Measurements from ENCODE around the gene GCN1. TPM values are rescaled to one million over a fixed set of nuclear protein-coding genes. Genes with fewer than 3 reads are reported as not detected.

GCN1 gene
- total and polyA plus RNA-seq, 10 of the 15 experiments (the other 5 are each of a cell fraction or from before 2014, with no cell fraction given), result 10.8 to 150 (median 58.3) TPM

- TF ChIP-seq SRF (IDR thresholded peaks at IDR 0.05; ENCODE audit: low read depth in 2 of 2, low read length in 2 of 2), result no peak
- ATAC-seq (no peak), FAIRE-seq (no peak), DNase-seq (ENCODE audit: low read depth, low spot score) (no peak)
- WGBS (ENCODE audit: insufficient coverage, insufficient replicate concordance, low lambda C conversion rate, missing lambda C conversion rate), result 73% methylated on average over 2 of the region's 2 CpGs
- no peak overlapping the region for H2AFZ ChIP-seq (ENCODE audit: control insufficient read depth, low read depth, low read length)
- ChIA-PET RAD21 (ENCODE audit: unreplicated experiment) (interaction anchor here (3.1 kb wide), 1 partner anchor 12 kb away, joined by 18 read pairs; no protein-coding TSS in a partner anchor), SMC1A (ENCODE audit: uncharacterized antibody, unreplicated experiment) (interaction anchor here (5.5 kb wide), 1 partner anchor 13 kb away, joined by 28 read pairs; no protein-coding TSS in a partner anchor), POLR2A (interaction anchor here (1.4 to 1.7 kb wide), 2 partner anchors 10 kb away, joined by 5 read pairs; no protein-coding TSS in a partner anchor), CTCF (interaction anchor here (0.6 to 6.3 kb wide), 4 partner anchors 10 to 554 kb away, joined by 3 to 55 read pairs (median 26); partner anchors contain the start of gene PXN)
- in situ Hi-C loops (cut with MboI), result no loop called here
- BruUV-seq (replicated peaks), result no TSS peak
- no peaks in the 10 kb centered on the region for H3K79me2 ChIP-seq (ENCODE audit: control insufficient read depth, insufficient read depth, low read length)
- no peak overlapping the region for H3K9ac ChIP-seq (ENCODE audit: control insufficient read depth, insufficient read depth, low read length)
- no peaks in the 10 kb centered on the region for H3K9me3 ChIP-seq (replicated peaks; ENCODE audit: control insufficient read depth, insufficient read depth, low read length)
- no peaks in the 10 kb centered on the region for H3K36me3 ChIP-seq (ENCODE audit: control insufficient read depth in 2 of 2, insufficient read depth in 2 of 2, low read length in 1 of 2)
- H3K27me3 ChIP-seq (replicated peaks in 1 of 2; ENCODE audit: control insufficient read depth in 2 of 2, insufficient read depth in 2 of 2, low read length in 1 of 2), result no peaks in the 10 kb centered on the region; a peak in 1 of 4 replicates
- H3K4me2 ChIP-seq (ENCODE audit: control insufficient read depth, insufficient read depth), result no peak overlapping the region
- intact Hi-C loops (cut with micrococcal nuclease; ENCODE audit: unreplicated experiment), result no loop called here
- no peaks in the 10 kb centered on the region for H4K20me1 ChIP-seq (ENCODE audit: control insufficient read depth, insufficient read depth)
- no peaks in the 10 kb centered on the region for H3K4me1 ChIP-seq (ENCODE audit: control insufficient read depth, insufficient read depth, low read length)
- no peak overlapping the region for H3K4me3 ChIP-seq
- no peak overlapping the region for H3K27ac ChIP-seq (ENCODE audit: control insufficient read depth, insufficient read depth)
These were observed 45.4 kb upstream of the GCN1 start for GRCh38 chr12:120239776-120240494.

- no peak overlapping the region for H3K4me3 ChIP-seq
- CTCF ChIA-PET, result interaction anchor here (0.6 to 6.3 kb wide), 3 partner anchors 10 to 553 kb away, joined by 3 to 55 read pairs (median 47); partner anchors contain the start of gene PXN
- no peak overlapping the region for H2AFZ ChIP-seq (ENCODE audit: control insufficient read depth, low read depth, low read length)
- TF ChIP-seq TBL1XR1 (IDR thresholded peaks at IDR 0.05; ENCODE audit: low read depth, low read length) (no peak), SP1 (IDR thresholded peaks at IDR 0.05; ENCODE audit: low read depth, low read length) (no peak), BRCA1 (IDR thresholded peaks at IDR 0.05; ENCODE audit: low read depth, low read length) (no peak), ZNF217 (IDR thresholded peaks at IDR 0.05) (no peak), ATF3 (IDR thresholded peaks at IDR 0.05; ENCODE audit: borderline replicate concordance, extremely low read depth, low read depth, low read length) (no peak), WRNIP1 (IDR thresholded peaks at IDR 0.05; ENCODE audit: borderline replicate concordance, low read depth, low read length) (no peak), DPF2 (IDR thresholded peaks at IDR 0.05) (no peak), POU2F2 (IDR thresholded peaks at IDR 0.05; ENCODE audit: borderline replicate concordance, low read depth, low read length) (no peak), TCF7 (IDR thresholded peaks at IDR 0.05; ENCODE audit: borderline replicate concordance) (no peak), SKIL (IDR thresholded peaks at IDR 0.05; ENCODE audit: low read depth, poor library complexity, severe bottlenecking) (no peak)
- in situ Hi-C loops (cut with MboI), result no loop called here
- 32% methylated on average over 12 of the region's 12 CpGs for WGBS (ENCODE audit: insufficient coverage, insufficient replicate concordance, low lambda C conversion rate, missing lambda C conversion rate)
- DNase-seq (ENCODE audit: low read depth, low spot score) (no peak), ATAC-seq (no peak), FAIRE-seq (no peak)
- no peaks in the 10 kb centered on the region for H3K36me3 ChIP-seq (ENCODE audit: control insufficient read depth in 2 of 2, insufficient read depth in 2 of 2, low read length in 1 of 2)
- BruUV-seq (replicated peaks), result no TSS peak
- RAD21 ChIA-PET (ENCODE audit: unreplicated experiment), result interaction anchor here (3.1 kb wide), 1 partner anchor 11 kb away, joined by 18 read pairs; no protein-coding TSS in a partner anchor
- H3K9ac ChIP-seq (ENCODE audit: control insufficient read depth, insufficient read depth, low read length), result no peak overlapping the region
- H4K20me1 ChIP-seq (ENCODE audit: control insufficient read depth, insufficient read depth), result no peaks in the 10 kb centered on the region
- intact Hi-C loops (cut with micrococcal nuclease; ENCODE audit: unreplicated experiment), result no loop called here
- H3K9me3 ChIP-seq (replicated peaks; ENCODE audit: control insufficient read depth, insufficient read depth, low read length), result no peaks in the 10 kb centered on the region
- H3K27me3 ChIP-seq (replicated peaks in 1 of 2; ENCODE audit: control insufficient read depth in 2 of 2, insufficient read depth in 2 of 2, low read length in 1 of 2), result no peaks in the 10 kb centered on the region; a peak in 1 of 4 replicates
- H3K79me2 ChIP-seq (ENCODE audit: control insufficient read depth, insufficient read depth, low read length), result no peaks in the 10 kb centered on the region
- POLR2A ChIA-PET, result interaction anchor here (0.7 to 1.7 kb wide), 3 partner anchors 9 to 11 kb away, joined by 3 to 5 read pairs (median 5); no protein-coding TSS in a partner anchor
- H3K4me1 ChIP-seq (ENCODE audit: control insufficient read depth, insufficient read depth, low read length), result no peaks in the 10 kb centered on the region
- H3K27ac ChIP-seq (ENCODE audit: control insufficient read depth, insufficient read depth), result no peak overlapping the region
- SMC1A ChIA-PET (ENCODE audit: uncharacterized antibody, unreplicated experiment), result interaction anchor here (5.5 kb wide), 1 partner anchor 12 kb away, joined by 28 read pairs; no protein-coding TSS in a partner anchor
- H3K4me2 ChIP-seq (ENCODE audit: control insufficient read depth, insufficient read depth), result no peak overlapping the region
These were observed 44.4 kb upstream of the GCN1 start for GRCh38 chr12:120238839-120239445.
